GM19240 (cell line): ENCODE measurements around the gene DTX4.
A peak's percentile ranks its signal among the peaks of the same experiment; 100 is the strongest.
"Not testable (repeated sequence)": the region's sequence is repeated elsewhere in the genome, so short reads cannot be mapped to it uniquely, and the experiment has no call there.

Source experiments
- DNase-seq: peaks from one replicate; pipeline ENCODE4 v3.0.0; 2011; ENCODE audit warnings: low spot score; ENCODE audit not compliant: insufficient read length

Gene DTX4

GRCh38 chr11:59171508-59172322 lies at the start of gene DTX4:
Gene DTX4, plus strand, starts transcription at chr11:59172132. Its CDS starts 464 bp downstream, at chr11:59172596.
- peak; percentile 75 for DNase-seq

- DNase-seq, result peak; percentile 53
Observed at GRCh38 chr11:59135648-59136461, 36.1 kb upstream of the DTX4 start.

- DNase-seq, result not testable (repeated sequence)
Observed at GRCh38 chr11:59136551-59136950, 35.4 kb upstream of the DTX4 start.

- no peak for DNase-seq
Observed at GRCh38 chr11:59137190-59137589, 34.7 kb upstream of the DTX4 start.

GRCh38 chr11:59138643-59139042 lies 33.3 kb upstream of the DTX4 start:
- DNase-seq, result no peak

- DNase-seq, result no peak
Observed at GRCh38 chr11:59141191-59141590, 30.7 kb upstream of the DTX4 start.

GRCh38 chr11:59141673-59142460 lies 30.1 kb upstream of the DTX4 start:
- DNase-seq, result no peak

GRCh38 chr11:59142530-59143507 lies 29.1 kb upstream of the DTX4 start, which contains the start of gene FAM111A:
Gene FAM111A, plus strand, starts transcription at chr11:59142856. Its CDS starts 6,017 bp downstream, at chr11:59148873.
- DNase-seq, result peak; percentile 44

- no peak for DNase-seq
Observed at GRCh38 chr11:59144096-59144495, 27.8 kb upstream of the DTX4 start.

GRCh38 chr11:59144579-59145345 lies 27.2 kb upstream of the DTX4 start:
- DNase-seq, result peak; percentile 36

GRCh38 chr11:59145534-59145933 lies 26.4 kb upstream of the DTX4 start:
- no peak for DNase-seq

- DNase-seq, result no peak
Observed at GRCh38 chr11:59151761-59152160, 20.2 kb upstream of the DTX4 start.

GRCh38 chr11:59152312-59152951 lies 19.5 kb upstream of the DTX4 start:
- no peak for DNase-seq

GRCh38 chr11:59154610-59155009 lies 17.3 kb upstream of the DTX4 start:
- no peak for DNase-seq

GRCh38 chr11:59157433-59157832 lies 14.5 kb upstream of the DTX4 start:
- no peak for DNase-seq

GRCh38 chr11:59158206-59159068 lies 13.5 kb upstream of the DTX4 start:
- DNase-seq, result no peak

- DNase-seq, result no peak
Observed at GRCh38 chr11:59164028-59164427, 7.9 kb upstream of the DTX4 start.
